Measurements from ENCODE around the gene GRK4.
A peak's percentile ranks its signal among the peaks of the same experiment; 100 is the strongest.

The GRK4 gene

DNA sequence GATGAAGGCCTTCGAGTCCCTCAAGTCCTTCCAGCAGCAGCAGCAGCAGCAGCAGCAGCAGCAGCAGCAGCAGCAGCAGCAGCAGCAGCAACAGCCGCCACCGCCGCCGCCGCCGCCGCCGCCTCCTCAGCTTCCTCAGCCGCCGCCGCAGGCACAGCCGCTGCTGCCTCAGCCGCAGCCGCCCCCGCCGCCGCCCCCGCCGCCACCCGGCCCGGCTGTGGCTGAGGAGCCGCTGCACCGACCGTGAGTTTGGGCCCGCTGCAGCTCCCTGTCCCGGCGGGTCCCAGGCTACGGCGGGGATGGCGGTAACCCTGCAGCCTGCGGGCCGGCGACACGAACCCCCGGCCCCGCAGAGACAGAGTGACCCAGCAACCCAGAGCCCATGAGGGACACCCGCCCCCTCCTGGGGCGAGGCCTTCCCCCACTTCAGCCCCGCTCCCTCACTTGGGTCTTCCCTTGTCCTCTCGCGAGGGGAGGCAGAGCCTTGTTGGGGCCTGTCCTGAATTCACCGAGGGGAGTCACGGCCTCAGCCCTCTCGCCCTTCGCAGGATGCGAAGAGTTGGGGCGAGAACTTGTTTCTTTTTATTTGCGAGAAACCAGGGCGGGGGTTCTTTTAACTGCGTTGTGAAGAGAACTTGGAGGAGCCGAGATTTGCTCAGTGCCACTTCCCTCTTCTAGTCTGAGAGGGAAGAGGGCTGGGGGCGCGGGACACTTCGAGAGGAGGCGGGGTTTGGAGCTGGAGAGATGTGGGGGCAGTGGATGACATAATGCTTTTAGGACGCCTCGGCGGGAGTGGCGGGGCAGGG is 111.7 kb downstream of the GRK4 start:
- DNase-seq, result peak; percentile 44

DNA sequence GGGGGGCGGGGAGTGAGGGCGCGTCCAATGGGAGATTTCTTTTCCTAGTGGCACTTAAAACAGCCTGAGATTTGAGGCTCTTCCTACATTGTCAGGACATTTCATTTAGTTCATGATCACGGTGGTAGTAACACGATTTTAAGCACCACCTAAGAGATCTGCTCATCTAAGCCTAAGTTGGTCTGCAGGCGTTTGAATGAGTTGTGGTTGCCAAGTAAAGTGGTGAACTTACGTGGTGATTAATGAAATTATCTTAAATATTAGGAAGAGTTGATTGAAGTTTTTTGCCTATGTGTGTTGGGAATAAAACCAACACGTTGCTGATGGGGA is 112.2 kb downstream of the GRK4 start:
- no peak for DNase-seq

DNA sequence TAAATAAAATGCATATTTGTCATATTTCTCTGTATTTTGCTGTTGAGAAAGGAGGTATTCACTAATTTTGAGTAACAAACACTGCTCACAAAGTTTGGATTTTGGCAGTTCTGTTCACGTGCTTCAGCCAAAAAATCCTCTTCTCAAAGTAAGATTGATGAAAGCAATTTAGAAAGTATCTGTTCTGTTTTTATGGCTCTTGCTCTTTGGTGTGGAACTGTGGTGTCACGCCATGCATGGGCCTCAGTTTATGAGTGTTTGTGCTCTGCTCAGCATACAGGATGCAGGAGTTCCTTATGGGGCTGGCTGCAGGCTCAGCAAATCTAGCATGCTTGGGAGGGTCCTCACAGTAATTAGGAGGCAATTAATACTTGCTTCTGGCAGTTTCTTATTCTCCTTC is 114.4 kb downstream of the GRK4 start:
- peak; percentile 17 for DNase-seq

DNA sequence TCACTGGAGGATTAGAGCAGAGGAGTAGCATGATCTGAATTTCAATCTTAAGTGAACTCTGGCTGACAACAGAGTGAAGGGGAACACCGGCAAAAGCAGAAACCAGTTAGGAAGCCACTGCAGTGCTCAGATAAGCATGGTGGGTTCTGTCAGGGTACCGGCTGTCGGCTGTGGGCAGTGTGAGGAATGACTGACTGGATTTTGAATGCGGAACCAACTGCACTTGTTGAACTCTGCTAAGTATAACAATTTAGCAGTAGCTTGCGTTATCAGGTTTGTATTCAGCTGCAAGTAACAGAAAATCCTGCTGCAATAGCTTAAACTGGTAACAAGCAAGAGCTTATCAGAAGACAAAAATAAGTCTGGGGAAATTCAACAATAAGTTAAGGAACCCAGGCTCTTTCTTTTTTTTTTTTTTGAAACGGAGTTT is 116.3 kb downstream of the GRK4 start:
- no peak for DNase-seq

DNA sequence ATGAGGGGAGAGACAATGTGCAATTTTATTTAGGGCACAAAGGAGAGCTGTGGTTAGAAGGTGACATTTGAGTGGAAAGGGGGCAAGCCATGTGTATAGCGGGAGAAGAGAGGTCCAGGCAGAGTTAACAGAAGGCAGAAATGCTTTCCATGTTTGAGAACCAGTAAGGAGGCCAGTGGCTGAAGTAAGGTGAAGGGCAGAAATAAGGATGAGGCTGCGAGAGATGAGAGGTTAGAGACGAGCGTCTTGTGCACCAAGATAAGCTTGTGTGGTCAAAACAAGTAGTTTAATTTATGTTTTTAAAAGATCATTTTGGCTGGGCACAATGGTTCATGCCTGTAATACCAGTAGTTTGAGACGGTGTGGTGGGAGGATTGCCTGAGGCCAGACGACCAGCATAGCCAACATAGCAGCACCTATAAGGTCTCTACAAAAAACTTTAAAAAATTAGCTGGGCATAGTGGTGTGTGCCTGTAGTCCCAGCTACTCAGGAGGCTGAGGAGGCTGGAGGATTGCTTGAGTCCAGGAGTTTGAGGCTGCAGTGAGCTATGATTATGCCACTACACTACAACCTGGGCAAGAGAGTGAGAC is 119.6 kb downstream of the GRK4 start:
- no peak for DNase-seq

DNA sequence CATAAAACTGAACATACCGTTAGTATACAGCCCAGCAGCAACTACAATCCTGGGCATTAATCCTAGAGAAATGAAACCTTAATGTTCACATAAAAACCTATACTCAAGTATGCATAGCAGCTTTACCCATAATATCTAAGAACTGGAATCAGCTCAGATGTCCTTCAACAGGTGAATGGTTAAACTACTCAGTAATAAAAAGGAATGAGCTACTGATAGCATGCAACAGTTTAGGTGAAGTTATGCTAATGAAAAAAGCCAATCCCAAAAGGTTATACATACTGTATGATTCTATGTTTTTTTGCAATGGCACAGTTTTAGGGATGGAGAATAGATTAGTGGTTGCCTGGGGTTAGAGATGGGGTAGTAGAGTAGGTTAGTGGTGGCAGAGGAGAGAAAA is 120.4 kb downstream of the GRK4 start:
- DNase-seq, result no peak

DNA sequence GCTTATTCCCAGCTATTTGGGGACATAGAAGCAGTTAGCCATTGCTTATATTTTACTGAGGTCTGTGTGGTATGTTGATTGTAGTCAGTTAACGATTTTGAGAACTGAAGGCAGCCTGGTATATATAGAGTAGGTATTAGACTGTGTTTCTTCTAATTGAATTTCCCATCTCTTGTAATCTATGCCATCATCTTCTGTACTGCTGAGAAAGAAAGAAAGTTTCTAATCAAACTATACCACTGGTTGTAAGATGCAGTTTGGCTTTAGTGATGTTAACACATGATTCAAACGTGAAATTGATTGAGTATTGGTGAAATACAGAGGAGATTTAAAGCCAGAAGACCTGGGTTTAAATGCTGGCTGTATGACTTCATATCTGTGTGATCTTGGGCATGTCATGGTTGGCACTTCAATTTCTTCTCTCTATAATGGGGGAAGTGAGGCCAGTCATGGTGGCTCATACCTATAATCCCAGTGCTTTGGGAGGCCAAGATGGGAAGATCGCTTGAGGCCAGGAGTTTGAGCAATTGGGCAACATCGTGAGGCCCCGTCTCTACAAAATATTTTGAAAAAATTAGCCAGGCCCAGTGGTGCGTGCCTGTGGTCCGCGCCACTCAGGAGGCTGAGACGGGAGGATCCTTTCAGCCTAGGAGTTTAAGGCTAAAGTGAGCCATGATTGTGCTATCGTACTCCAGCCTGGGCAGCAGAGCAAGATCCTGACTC is 122.7 kb downstream of the GRK4 start:
- DNase-seq, result no peak

DNA sequence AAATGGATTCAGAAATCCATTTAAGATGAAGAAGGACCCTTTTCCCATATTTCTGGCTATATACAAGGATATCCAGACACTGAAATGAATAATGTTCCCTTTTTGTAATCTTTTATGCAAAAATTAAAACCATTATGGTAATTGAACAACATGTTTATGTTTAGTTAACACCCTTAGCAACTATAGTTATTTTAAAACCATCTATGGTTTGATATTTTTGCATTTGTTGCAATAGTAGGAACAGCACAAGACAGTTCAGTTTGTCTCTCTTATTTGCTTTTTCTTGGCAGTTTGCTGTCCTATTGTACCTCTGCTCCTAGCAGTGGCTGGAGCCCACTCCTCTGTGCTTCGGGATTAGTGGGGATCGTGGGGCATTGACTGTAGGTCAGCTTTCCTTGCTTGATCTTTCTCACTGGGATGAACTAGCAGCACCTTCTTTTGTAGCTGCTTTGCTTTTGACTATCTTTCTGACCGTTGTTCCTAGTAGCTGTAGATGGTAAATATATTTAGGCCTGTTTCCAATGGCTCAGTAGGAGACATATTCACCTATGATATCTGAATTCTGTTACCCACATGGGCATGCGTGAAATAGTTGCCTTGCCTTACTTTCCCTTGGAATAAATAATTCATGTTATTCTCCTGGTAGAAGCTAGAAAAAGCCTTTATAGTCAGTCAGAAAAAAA is 123.9 kb downstream of the GRK4 start:
- no peak for DNase-seq
